Psoas muscle (tissue), 8 donors: ENCODE results near the gene MATN1. TPM values are rescaled to one million over a fixed set of nuclear protein-coding genes. Genes with fewer than 3 reads are reported as not detected.

ENCODE experiments used
- ATAC-seq, 4 donors: fragments of 200-7000 bp; cut with Tn5 transposase; one replicate each; pipeline ENCODE4 v1.9.1; 2020; ENCODE audit warnings: moderate library complexity in 3 of 4, mild to moderate bottlenecking in 2 of 4
- DNase-seq, 2 donors: peaks; one replicate each; pipeline ENCODE4 v3.0.0-alpha.2; 2020
- H3K27ac ChIP-seq: fragments of 200-600 bp; one replicate; pipeline ENCODE4 v1.8.0; 2022
- H3K27me3 ChIP-seq, 3 donors: fragments of 200-600 bp in 1 of 3; one replicate each; pipeline versions ENCODE4 v1.6.1 to v1.8.0; 2013 to 2022; ENCODE audit warnings: low read length in 2 of 3, mild to moderate bottlenecking in 2 of 3, moderate library complexity in 1 of 3; ENCODE audit not compliant: insufficient read depth in 3 of 3
- H3K36me3 ChIP-seq, 2 donors: fragments of 200-600 bp in 1 of 2; one replicate each; pipeline versions ENCODE4 v1.6.1 to v1.8.0; 2013 to 2022; ENCODE audit warnings: low read depth in 1 of 2, mild to moderate bottlenecking in 1 of 2, moderate library complexity in 1 of 2; ENCODE audit not compliant: insufficient read depth in 1 of 2
- H3K4me1 ChIP-seq: fragments of 200-600 bp; one replicate; pipeline ENCODE4 v1.8.0; 2022
- H3K4me3 ChIP-seq: fragments of 200-600 bp; one replicate; pipeline ENCODE4 v1.8.0; 2022; ENCODE audit warnings: mild to moderate bottlenecking
- H3K9me3 ChIP-seq: fragments of 200-600 bp; one replicate; pipeline ENCODE4 v1.8.0; 2022
- CTCF ChIP-seq: fragments of 200-600 bp; IDR thresholded peaks from one replicate; pipeline ENCODE4 v1.8.0; 2022; ENCODE audit warnings: antibody characterized with exemption
- WGBS, 3 donors: extraction: QIAGEN DNeasy Blood & Tissue Kit; methylation state at CpG; one replicate each; pipeline versions ENCODE4 v1.1.6 to v1.1.7; 2013; 5-methylcytosine and 5-hydroxymethylcytosine counted together
- intact Hi-C, 2 donors: fragments of 100-400 bp; cut with DNase I; formaldehyde crosslinking; loops; one replicate each; pipeline versions ENCODE4 v1.11.0 to v1.14.2; 2022
- polyA plus RNA-seq, 3 donors: library from polyadenylated mRNA; stranded (reverse); fragments of 200-250 nt; gene quantifications; one replicate each; pipeline ENCODE4 v1.2.3, GENCODE V29; 2013
- total RNA-seq, 4 donors: library from RNA; stranded (reverse); fragmentation: NEBNext Ultra II Directional in 2 of 4; extraction: Animal tissue kit (Norgen Biotek cat#: 25700) in 2 of 4; gene quantifications; one replicate each; pipeline versions ENCODE4 v1.2.1 to v1.2.4, GENCODE V29; 2021 to 2023
- donor health status: healthy with polysubstance abuse.
- donor health status: DM: no; HTN: no; CAD: no; lungs with moderate emphysema.
- donor health status: Bipolar disorder and iron deficiency.
- donor health status: healthy.
- donor health status: DM: yes; HTN: yes; CAD: no.
- donor health status: DM: no; HTN: no; CAD: no.
- donor health status: DM: no; HTN: no; CAD: no.
- donor health status: DM: yes; HTN: yes; CAD: no.

The MATN1 gene
- total and polyA plus RNA-seq, 7 donors: 0.03 to 0.07 (median 0.04) TPM; not detected in 4

DNA sequence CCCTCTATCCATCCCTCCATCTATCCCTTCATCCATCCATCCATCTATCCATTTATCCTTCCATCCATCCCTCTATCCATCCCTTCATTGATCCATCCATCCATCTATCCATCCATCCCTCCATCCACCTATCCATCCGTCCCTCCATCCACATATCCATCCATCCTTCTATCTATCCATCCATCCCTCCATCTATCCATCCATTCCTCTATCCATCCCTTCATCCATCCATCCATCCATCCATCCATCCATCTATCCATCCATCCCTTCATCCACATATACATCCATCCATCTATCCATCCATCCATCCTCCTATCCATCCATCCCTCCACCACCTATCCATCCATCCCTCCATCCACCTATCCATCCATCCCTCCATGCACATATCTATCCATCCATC lies 23.6 kb downstream of the MATN1 start:
- no peak for DNase-seq
- Histone ChIP-seq H3K9me3 (no peaks in the 10 kb centered on the region), H3K36me3 (no peaks in the 10 kb centered on the region), H3K4me3 (no peak overlapping the region), H3K27ac (no peak overlapping the region), H3K27me3 (peaks cover 0 to 2% (median 0%) of the 10 kb centered on the region in 3 donors), H3K4me1 (no peaks in the 10 kb centered on the region)
- WGBS, 3 donors: 92 to 97% (median 95%) methylated on average over 1 of the region's 1 CpG
- intact Hi-C loops: loop anchor here in 1 of 2 donors (10.0 kb wide), 2 partner anchors 585 to 905 kb away; no protein-coding TSS in a partner anchor
- ATAC-seq: no peak
- TF ChIP-seq CTCF: no peak

DNA sequence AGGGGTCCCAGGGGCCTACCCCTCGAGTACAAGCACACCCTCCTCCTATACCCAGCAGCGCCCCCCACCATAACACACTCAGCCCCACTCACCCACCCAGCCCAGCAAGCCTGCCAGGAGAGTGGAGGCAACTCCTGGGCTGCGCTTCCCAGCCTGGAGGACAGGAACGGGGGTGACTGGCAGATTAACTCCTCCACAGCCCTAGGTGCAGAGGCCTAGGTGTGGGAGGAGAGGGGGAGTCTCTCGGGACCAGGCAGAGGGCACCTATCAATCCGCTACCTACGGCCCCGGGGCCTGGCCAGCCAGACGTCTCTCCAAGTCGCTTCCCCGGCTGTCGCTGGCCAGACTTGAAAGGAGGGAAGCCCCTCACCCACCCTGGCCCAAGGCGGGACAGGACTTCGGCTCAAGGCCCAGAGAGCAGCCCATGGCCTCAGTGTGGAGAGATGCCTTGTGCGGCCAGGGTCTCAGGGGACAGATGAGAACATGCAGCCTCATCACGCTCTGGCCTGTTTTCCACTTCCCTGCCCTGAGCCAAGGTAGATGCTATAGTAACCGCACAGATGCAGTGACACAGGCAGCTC lies 24.9 kb downstream of the MATN1 start:
- peak in 1 of 4 donors; percentile 17 for ATAC-seq

DNA sequence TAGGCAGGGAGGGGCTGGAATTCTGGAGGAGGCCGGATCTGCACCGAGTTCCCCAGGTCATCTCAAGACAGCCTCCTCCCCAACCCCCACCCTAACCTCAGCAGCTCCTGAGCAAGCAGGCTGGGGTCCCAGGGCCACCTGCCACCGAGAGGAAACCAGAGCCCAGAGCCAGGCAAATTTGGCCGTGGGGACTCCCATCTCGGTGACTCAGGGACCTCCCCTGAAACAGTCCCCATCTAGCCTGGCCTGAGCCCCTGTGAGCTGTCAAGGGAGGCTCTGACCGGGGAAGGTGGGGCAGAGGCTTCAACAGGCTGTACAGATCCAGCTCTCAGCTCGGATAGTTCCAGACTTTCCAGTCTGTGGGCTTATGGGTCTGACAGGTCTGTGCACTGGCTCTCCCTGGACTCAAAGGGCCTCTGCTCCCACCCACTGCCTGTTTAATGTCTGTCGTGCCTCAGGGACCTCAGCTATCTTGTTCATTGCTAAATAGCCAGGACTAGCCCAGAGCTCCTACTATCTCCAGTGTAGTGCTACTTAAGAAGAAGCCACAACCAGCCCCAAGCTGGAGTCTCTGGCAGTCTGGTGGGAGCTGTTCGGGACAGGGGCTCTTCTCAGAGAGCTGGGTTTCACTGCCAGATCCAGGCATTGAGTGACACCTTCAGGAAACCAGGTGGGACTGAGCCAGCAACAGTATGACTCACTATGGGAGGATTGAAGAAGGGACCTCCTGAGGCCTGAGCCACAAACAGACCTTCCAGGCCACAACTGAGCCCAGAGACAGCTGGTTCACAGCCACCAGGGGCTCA lies 25.6 kb downstream of the MATN1 start:
- H3K4me3 ChIP-seq: no peak overlapping the region
- TF ChIP-seq CTCF: no peak
- DNase-seq: peak; percentile 25 to 49
- peak in 1 of 4 donors; percentile 6 for ATAC-seq
- H3K27ac ChIP-seq: no peak overlapping the region
- intact Hi-C loops: no loop called here
- H3K4me1 ChIP-seq: no peaks in the 10 kb centered on the region
- no peaks in the 10 kb centered on the region for H3K9me3 ChIP-seq
- no peaks in the 10 kb centered on the region for H3K36me3 ChIP-seq
- 50 to 57% (median 57%) methylated on average over 9 of the region's 9 CpGs for WGBS, 3 donors
- H3K27me3 ChIP-seq: peaks cover 0 to 2% (median 0%) of the 10 kb centered on the region in 3 donors

More for the DNA sequence above, 24.9 kb downstream of the MATN1 start:
- no peaks in the 10 kb centered on the region for H3K9me3 ChIP-seq
- H3K36me3 ChIP-seq: no peaks in the 10 kb centered on the region
- DNase-seq: peak; percentile 31 to 64
- intact Hi-C loops: no loop called here
- peaks cover 0 to 2% (median 0%) of the 10 kb centered on the region in 3 donors for H3K27me3 ChIP-seq
- no peak overlapping the region for H3K4me3 ChIP-seq
- WGBS, 3 donors: 73 to 76% (median 76%) methylated on average over 17 of the region's 17 CpGs
- no peak overlapping the region for H3K27ac ChIP-seq
- H3K4me1 ChIP-seq: no peaks in the 10 kb centered on the region
- TF ChIP-seq CTCF: no peak

DNA sequence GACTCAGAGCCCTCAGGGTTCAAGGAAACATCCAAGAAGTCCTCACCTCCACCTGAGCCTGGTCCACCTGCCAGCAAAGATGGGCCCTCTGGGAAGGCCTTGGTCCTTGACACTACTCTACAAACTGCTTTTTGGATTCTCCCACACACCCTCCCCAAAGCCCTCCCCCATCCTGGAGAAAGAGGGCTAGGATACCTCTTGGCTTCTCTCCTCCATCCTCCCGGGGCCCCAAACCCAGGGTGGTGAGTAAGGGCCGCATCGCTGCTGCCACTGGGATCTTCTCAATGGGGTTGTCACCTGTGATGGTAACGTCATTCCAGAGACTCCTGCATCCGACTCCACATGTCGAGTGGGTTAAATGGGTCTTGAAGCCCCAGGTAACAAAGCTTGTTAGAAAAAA lies 26.6 kb downstream of the MATN1 start:
- no peaks in the 10 kb centered on the region for H3K4me1 ChIP-seq
- WGBS, 3 donors: 95 to 97% (median 96%) methylated on average over 6 of the region's 6 CpGs
- DNase-seq (peak in 1 of 2 donors; percentile 11), ATAC-seq (no peak)
- no peak overlapping the region for H3K4me3 ChIP-seq
- no peak overlapping the region for H3K27ac ChIP-seq
- H3K27me3 ChIP-seq: no peaks in the 10 kb centered on the region
- H3K36me3 ChIP-seq: no peaks in the 10 kb centered on the region
- intact Hi-C loops: no loop called here
- no peak for TF ChIP-seq CTCF
- no peaks in the 10 kb centered on the region for H3K9me3 ChIP-seq
